DMS 273 (cell line): ENCODE measurements around the gene NOL6.

Experiments used
- DNase-seq: peaks from one replicate; lab custom pipeline; 2025; ENCODE audit not compliant: unreplicated experiment; lab: John Stamatoyannopoulos, UW

The NOL6 gene

DNA sequence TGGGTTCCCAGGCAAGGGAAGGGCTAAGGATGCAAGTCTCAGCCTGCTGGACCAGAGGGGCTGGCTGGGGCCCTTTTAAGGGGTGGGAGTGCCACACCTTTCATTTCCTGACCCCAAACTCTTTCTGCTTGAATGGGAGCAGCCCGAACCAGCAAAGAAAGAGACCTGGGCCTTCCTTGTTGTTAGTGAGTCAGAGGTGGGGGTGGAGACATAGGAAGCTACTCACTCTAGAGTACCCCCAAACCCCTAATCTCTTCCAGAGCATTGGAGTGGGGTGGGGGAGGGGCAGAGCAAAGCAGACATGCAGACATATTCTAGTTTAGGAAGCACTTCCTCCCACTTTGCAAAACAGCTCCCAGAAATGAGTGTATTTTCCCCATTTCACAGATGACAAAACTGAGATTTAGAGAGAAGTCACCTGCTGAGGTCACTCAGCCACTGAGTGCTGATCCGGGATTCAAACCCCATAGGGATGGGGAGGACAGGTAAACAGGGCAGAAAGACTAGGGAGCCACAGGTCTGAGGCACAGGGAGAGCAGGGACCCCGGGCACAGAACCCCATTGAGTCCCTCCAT is 20.4 kb downstream of the NOL6 start:
- DNase-seq, result no peak

DNA sequence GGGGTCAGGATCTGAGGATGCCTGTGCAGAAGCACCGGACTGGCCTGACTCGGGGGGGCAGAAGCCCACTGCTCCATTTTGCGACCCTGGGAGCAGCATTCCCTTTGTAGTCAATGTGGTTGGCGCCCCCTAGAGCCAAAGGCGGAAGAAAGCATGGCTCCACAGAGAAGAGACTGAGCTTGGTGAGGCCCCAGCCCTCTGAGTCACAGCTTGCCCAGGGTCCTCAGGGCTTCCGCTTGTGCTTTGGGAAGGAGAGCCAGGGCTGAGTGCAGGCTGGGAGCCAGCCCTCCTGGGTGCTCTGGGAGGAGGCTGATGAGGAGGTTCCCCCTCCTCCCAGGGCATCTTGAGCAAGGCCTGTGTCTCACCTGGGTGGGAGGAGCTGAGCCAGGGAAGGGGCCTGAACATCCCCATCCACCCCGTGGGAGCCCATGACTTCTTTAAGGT is 20.9 kb downstream of the NOL6 start:
- DNase-seq, result peak; percentile 80

DNA sequence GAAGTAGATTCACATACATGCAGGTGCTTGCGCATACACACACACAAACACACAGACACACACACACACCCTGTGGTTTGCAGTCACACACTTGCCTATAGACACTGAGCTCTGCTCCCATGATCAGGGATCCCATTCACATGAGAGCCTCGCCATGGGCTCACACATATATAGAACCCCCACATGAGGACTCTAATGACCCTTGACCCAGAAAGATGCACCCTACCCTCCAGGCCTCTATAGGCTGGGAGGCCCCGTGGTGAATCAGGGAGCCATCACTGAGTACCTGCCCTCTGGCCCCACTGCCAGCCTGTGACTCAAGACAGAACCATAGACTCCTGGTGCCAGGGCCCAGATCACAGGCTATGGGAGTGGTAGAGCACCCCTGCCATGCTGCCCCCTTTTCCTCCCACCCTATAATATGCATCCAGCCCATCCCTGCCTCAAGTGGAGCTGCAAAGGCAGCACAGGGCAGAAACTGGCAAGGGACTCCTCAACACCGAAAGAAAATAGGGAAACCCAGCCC is 23.0 kb downstream of the NOL6 start:
- DNase-seq, result no peak

DNA sequence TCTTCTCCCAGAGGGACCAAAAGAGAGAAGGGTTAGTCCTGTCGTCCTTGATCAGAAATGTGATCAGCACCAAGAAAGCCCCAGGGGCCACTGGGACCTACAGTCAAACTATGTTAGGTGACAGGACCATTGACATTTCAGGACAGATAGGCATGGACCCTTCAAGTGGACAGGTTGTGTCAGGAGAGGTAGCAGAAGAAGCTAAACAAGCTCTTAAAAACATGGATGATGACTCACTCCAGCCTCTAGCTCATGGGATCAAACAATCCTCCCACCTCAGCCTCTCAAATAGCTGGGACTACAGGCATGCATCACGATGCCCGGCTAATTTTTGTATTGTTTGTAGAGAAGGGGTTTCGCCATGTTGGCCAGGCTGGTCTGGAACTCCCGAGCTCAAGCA is 24.0 kb downstream of the NOL6 start:
- no peak for DNase-seq

DNA sequence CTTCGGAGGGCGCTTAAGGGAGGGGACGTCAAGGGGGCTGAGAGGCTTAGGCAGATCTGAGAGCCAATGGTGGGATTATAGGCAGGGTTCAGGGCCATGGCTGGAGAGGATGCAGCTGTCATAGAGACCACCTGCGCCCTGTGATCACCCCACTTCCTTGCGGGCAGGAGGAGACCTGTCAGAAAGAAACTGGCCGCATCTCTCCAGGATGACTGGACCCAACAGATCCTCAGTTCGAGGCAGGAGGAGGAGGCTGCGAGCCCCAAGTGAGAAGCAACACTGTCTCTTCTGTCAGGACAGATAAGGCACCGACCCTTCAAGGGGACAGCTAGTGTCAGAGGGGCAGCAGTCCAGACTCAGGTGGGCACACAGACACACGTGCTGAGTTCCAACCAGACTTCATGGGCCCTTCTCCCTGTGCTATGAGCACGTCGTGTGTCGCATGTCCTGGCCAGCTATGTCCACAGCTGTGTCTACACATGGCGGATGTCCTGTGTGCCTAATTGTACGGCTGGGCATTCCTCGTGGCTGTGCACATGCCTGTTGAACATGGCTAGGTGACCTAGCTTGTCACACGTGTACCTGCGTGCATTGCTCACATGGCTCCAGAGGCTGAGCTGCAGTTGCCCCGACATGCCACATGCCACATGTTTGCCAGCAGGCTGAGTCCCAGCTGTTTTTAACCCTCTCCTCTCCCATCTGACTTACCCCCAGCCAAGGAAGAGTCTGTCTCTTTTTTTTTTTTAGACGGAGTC is 25.7 kb downstream of the NOL6 start:
- peak; percentile 48 for DNase-seq

DNA sequence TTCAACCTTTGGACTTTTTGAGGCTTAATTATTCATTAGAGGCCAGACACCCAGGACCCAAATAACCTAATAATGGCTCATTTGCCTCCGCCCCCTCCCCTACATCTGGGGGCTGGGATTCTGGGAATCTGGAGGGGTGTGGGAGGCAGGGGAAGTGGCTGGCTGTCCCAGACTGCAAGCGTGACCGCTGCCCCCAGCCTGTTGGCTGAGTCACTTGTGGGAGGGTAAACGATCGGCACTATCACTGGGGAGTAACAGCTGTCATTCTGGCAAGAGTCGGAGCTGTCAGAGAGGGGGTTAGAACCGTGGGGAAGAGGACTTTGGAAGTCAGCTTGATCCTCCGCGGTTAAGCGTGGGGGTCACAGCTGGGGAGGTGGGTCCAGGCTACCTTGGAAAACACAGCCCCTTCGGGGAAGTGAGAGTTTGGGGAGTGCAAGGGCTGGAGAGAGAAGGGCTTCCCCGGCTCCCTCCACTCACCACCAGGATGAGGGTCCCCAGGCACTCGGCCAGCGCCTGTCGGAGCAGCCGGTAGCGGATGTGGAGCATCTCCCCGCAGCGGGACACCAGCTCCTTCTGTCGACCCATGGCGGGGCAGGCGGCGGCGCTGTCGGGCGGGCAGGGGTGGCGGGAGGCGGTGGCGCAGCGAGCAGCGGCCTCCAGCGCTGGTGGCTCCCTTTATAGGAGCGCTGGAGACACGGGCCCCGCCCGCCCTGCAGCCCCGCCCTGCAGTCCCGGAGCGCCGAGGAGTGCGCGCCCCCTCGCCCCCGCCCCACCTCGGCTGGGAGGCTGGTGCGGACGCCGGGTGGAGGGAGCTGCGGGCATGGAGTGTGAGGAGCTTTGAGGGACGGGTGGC is 26.6 kb downstream of the NOL6 start, which contains the start of gene AQP3:
Gene AQP3, minus strand, starts transcription at position 648 of the 853 bp plus-strand sequence. Its CDS starts 63 bp downstream, at position 585.
- DNase-seq, result peak; percentile 93

DNA sequence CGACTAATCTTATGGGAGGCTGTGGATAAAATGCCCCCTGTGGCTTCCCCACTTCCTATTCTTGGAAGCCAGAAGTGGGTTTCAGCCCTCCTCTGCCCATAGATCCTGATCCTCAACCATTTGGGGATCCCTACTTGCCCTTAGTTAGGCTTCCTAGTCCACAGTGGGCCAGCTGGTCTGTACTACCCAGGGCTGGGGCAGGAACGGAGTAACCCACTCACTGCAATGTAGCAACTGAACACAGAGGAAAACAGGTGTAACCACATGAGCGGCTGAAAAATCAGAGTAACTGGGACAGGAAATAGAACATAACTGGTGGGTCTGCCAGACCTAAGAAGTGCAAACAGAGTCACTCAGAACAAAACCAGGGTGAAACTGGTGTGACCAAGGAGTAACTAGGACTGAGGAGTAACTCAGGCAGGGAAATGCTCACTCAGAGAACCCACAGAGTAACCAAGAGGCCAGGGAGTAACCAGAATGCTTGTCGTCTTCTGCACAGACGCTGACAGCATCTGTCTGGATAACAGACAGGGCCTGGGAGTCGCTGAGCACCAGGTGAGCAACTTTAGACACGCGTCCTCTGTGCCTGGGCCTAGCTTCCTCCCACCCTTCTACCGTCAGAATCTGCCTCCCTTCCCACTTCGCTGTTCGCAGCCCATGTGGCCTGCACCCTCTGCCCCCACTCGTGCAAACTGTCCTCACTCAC is 27.3 kb downstream of the NOL6 start:
- peak; percentile 74 for DNase-seq

DNA sequence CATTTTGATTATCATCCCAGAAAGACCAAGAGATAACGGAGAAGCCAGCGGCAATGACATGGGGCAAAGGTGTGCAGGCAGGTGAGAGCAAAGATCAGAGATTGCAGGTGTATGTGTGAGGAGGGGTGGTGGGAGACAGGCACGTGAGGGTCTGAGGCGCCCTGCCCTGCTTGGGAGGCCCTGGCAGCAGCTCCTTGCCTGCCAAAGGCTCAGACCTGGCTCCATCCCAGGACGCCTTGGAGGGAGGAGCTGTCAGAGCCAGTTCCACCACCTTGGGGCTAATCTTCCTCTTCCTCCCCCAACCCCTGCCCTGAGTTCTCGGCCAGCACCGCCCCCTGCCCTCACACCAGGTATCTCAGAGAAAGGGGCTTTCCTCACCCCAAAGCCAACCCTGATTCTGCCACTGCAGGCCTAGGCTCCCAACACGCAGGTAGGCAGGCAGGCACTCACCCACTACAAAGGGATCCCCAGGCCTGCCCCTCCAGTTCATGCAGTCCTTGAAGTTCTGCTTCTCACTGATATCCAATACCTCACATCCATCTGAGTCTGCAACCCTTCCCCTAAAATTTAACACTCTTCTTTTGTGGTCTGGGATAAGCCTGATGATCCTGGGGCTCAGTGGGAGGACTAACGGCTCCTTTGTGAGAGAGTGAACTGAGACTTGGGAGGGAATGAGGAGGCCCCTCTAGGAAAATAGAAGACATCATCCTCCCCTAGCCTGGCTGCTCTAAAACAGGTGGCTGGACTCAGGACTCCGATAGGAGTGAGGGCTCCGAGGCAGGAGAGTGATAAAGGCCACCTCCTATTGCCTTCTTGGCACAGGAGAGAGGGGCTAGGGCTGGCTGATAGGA is 28.1 kb downstream of the NOL6 start:
- DNase-seq, result peak; percentile 39

DNA sequence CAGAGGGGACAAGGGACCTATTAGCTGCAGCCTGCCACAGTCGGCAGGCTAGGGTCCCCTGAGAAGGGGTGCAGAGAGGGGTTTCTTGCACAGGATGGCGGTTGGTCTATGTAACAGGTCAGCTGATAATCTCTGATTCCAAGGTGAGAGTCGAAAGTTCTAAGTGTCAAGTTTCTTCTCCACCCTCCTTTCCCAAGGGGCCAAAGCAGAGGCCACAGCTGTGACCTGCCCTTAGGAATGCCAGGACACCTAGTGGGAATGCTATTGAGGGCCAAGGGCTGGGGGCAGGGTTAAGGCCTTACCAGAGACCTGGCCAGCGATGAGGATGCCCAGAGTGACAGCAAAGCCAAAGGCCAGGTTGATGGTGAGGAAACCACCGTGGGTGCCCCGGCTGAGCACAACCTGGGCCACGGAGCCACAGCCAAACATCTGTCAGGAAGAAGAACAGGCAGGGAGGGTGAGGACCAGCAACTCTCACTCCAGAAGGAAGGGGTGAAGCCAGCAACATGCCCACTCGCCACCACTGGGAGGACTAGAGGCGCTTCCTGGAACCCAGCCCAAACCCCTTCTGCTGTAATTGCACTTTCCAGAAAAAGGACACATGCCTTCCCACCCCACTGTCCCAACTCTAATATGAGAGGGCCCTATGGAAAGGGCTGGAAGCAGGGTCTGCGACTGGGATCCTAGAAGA is 30.1 kb downstream of the NOL6 start:
- DNase-seq, result peak; percentile 66

DNA sequence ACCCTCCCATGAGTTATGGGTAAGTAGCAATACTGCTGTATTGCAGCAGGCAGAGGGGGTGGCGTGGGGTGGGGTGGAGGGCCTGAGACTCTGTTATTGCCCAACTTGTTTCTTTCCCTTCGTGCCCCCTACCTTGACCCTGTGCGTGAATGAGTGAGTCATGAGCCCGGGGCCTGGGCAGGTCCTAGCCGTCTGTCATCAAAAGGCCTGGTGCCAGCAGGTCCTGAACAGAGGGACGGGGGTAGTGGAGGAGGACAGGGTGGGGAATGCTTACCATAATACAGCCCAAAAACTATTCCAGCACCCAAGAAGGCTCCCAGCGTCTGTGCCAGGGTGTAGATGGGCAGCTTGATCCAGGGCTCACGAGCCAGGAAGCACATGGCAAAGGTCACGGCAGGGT is 30.7 kb downstream of the NOL6 start:
- peak; percentile 49 for DNase-seq

DNA sequence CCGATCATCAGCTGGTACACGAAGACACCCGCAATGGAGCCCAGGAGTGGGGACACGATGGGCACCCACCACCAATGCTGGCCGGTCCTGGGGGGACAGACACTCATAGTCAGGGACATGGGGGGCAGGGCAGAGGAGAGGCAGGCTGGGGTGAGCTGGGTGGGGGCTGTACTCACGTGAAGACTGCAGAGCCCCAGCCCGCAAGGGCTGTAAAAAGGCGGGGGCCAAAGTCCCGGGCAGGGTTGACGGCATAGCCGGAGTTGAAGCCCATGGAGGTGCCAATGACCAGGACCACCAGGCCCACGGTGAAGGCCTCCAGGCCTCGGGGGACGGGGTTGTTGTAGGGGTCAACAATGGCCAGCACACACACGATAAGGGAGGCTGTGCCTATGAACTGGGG is 31.6 kb downstream of the NOL6 start:
- DNase-seq, result no peak

DNA sequence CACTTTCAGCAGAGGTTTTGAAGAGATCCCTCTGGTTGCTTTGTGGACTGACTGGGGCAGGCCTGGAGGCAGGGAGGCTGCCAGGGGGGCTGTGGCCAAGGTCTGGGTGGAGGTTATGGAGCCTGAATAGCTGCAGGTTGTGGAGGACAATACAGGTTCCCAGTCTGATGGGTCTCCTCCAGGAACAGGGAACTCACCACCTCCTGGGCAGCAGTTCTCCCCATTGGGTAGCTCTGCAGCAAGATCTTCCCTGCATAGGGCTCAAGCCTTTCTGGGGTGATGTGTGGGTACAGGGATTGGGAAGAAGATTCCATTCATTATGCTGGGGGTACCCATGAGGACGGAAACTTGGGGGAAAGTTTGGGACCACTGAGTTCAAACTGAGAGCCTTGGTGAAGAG is 33.1 kb downstream of the NOL6 start:
- DNase-seq, result no peak

DNA sequence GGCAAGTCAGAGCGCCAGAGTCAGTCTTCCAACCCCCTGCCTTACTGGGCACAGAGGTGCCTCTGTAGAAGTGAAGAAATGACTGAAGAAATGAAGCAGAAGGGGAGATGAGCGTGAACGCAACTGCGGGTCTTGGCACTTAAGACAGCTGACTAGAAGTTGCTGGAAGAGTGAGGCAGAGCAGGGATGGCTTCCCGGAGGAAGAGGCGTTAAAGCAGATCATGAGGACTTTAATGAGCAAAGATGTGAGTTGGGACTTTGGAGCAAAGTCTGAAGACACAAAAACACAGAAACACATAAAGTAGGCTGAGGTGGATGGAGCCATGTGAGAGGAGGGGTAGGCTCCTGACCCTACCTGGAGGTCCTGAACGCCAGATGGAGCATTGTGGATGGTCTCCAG is 33.5 kb downstream of the NOL6 start:
- no peak for DNase-seq

DNA sequence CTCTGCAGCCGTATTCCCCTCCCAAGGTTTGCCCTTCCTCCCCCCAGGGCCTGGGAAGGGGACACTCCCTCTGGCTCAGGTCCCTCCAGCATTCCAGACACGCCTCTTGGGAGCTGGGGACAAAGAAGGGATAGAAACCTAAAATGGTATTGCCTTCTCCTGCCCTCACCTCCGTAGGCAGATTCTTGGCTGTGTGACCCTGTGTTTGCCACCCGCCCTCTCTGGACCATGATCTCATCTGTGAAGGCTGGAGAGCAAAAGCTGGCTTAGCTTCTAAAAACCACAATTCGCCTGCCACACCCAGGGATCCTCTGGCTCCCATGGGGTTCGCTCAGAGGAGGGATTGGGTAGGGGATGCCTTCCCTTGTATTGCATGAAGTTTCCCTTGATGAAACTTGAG is 34.0 kb downstream of the NOL6 start:
- no peak for DNase-seq

DNA sequence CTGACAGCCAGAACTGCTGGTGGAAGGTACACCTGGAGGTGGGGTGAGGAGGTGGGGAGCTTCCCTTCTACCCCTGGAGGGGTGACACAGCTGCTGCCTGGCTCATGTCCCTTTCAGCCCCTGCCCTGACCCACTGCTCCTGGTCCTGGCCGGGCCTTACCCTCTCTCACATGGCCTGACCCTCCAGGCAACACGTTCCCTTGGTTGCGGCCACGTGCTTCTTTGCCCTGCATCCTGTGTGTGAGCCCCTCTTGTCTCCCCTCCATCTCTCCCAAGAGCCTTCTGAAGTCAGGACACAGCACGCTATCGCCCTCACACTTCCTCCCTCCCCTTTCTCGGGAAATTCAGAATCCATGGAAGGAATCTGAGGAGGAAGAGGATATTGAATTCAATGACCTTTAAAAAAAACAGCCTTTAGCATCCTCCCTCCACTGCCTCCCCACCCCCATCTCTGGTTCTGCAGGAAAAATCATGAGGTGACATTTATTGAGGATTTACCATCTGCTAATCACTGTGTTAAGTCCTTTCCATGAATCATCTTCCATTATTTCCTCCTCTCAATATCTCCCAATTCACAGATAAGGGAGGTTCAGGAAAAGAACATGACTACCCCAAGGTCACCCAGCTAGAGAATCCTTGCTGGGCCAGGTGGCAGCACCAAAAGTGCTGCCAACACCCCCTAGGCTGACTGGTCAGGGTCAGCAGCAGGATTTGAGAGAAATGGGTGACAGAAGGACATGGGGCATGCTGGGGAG is 34.6 kb downstream of the NOL6 start:
- DNase-seq, result no peak

DNA sequence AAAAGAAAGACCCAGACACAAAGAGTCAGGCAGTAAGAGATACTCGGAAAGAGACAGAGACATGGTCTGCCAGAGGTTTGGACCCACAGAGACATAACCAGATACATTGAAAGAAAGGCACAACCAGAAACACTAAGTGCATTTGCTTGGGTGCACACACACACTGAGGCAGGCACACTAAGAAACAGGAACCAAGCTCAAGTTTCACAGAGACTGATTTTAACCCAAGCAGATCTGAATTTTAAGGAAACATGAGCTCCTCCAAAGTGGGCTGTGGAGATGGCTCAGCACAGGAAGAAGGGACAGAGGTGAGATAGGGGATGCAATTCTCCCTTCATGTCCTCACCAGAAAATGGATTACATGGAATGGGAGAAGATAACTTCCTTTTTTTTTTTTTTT is 35.8 kb downstream of the NOL6 start:
- DNase-seq, result no peak

DNA sequence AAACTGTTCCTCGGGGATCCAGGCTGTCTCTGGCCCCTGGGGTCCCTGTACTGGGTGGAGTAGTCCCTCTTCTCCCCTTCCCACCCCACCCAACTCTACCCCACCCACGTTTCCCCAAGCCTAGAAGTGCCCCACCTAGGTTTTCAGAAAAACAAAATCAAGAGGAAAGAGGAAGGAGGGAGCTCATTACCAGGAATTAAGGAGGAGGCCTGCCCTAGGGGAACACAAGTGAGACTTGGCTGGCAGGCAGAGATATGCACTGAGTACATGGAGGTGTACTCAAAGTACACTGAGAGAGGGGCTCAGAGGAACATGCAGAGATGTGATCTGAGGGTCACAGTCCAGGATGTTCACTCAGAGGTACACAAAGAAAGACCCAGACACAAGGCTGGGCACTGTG is 36.5 kb downstream of the NOL6 start:
- DNase-seq, result no peak

DNA sequence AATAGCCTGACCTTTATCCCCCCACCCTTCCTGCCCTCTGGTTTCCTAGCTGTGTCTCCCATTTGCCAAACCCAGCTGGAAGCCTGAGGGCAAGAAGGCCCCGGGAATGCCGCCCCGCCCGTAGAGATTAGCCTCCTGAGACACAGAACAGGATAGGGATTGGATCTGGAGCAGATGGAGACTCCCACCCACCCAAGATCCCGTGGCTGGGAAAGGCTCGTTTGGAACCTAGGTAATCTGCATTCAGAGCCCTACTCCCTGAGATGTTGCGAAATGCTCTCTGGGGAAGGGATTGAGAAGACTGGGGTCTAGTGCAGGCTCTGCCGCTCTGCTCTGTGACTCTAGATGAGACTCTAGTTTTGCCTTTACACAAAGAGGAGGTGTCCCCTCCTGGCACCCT is 37.3 kb downstream of the NOL6 start:
- DNase-seq, result no peak

DNA sequence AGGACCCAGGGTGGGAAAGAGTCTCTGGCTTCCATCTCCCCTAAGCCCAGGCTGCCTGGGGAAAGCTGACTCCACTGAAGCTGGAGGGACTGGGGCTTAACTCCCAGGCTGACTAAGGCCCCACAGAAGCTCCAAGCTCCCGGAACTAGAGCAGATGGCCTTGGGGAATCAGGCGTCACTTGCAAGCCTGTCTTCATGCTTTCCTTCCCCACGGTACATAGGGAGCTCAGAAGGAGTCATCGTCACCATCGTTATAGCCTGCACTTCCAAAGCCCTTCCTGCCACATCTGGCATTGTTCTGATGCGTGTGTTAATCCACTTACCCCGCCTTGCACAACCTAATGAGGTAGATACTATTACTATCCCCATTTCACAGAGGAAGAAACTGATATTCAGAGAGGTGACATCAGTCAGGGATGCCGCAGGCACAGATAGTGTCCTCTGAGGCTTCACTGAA is 37.9 kb downstream of the NOL6 start:
- DNase-seq, result peak; percentile 25
